GM18907 (cell line): ENCODE data around the gene LY9.

Experiments
- ATAC-seq: cut with Tn5 transposase; IDR thresholded peaks from one replicate; pipeline ENCODE4 v1.9.1; 2021; ENCODE audit warnings: mild to moderate bottlenecking, moderate library complexity; ENCODE audit not compliant: unreplicated experiment

LY9 gene

GRCh38 chr1:160795951-160796383 lies at the start of gene LY9:
Gene LY9, plus strand, starts transcription at chr1:160796174. Its CDS starts 14 bp downstream, at chr1:160796188.
- peak; percentile 77 for ATAC-seq

- no peak for ATAC-seq
Observed at GRCh38 chr1:160746836-160747500, 49.0 kb upstream of the LY9 start.

GRCh38 chr1:160747717-160748116 lies 48.3 kb upstream of the LY9 start:
- ATAC-seq = no peak

GRCh38 chr1:160748181-160748877 lies 47.6 kb upstream of the LY9 start:
- ATAC-seq = no peak

- no peak for ATAC-seq
Observed at GRCh38 chr1:160748878-160749269, 47.1 kb upstream of the LY9 start.

GRCh38 chr1:160750608-160751007 lies 45.4 kb upstream of the LY9 start:
- no peak for ATAC-seq

- no peak for ATAC-seq
Observed at GRCh38 chr1:160752406-160752805, 43.6 kb upstream of the LY9 start.

- ATAC-seq = no peak
Observed at GRCh38 chr1:160752924-160753323, 43.0 kb upstream of the LY9 start.

GRCh38 chr1:160753594-160753993 lies 42.4 kb upstream of the LY9 start:
- ATAC-seq = no peak

- ATAC-seq = no peak
Observed at GRCh38 chr1:160755461-160755860, 40.5 kb upstream of the LY9 start.

GRCh38 chr1:160755911-160756848 lies 39.8 kb upstream of the LY9 start:
- no peak for ATAC-seq

GRCh38 chr1:160756849-160757201 lies 39.1 kb upstream of the LY9 start:
- ATAC-seq = no peak

GRCh38 chr1:160758521-160758920 lies 37.5 kb upstream of the LY9 start:
- ATAC-seq = no peak

- ATAC-seq = no peak
Observed at GRCh38 chr1:160759740-160760139, 36.2 kb upstream of the LY9 start.

GRCh38 chr1:160761046-160761445 lies 34.9 kb upstream of the LY9 start:
- no peak for ATAC-seq

- no peak for ATAC-seq
Observed at GRCh38 chr1:160761886-160762285, 34.1 kb upstream of the LY9 start.

GRCh38 chr1:160763993-160764392 lies 32.0 kb upstream of the LY9 start:
- ATAC-seq = no peak

GRCh38 chr1:160767395-160768294 lies 28.3 kb upstream of the LY9 start:
- peak; percentile 54 for ATAC-seq

GRCh38 chr1:160768295-160768657 lies 27.7 kb upstream of the LY9 start:
- peak; percentile 75 for ATAC-seq

GRCh38 chr1:160772331-160772730 lies 23.6 kb upstream of the LY9 start:
- no peak for ATAC-seq

- ATAC-seq = no peak
Observed at GRCh38 chr1:160773093-160773492, 22.9 kb upstream of the LY9 start.
